ENCODE results near the gene C1orf53.

- TF ChIP-seq CTCF (IDR thresholded peaks at IDR 0.05) (no peak), EZH2 (IDR thresholded peaks at IDR 0.05; ENCODE audit: borderline replicate concordance, insufficient read depth, low read depth, low read length, poor library complexity, severe bottlenecking) (no peak)
These were observed 725 bp downstream of the C1orf53 start for GRCh38 chr1:197903196-197903514.

Data from B cell (primary cell).